WI38 (cell line): ENCODE measurements around the gene RRM2.

ENCODE experiments used
- H3K4me3 ChIP-seq: 2 replicates; pipeline ENCODE4 v1.5.1; 2011; ENCODE audit warnings: low read depth, mild to moderate bottlenecking, control low read depth, low read length
- TF ChIP-seq, protein P1 (sequence below): IDR thresholded peaks from 2 replicates; pipeline ENCODE4 v1.5.1; 2012; ENCODE audit warnings: low read depth, mild to moderate bottlenecking, control low read depth, low read length

The RRM2 gene

DNA sequence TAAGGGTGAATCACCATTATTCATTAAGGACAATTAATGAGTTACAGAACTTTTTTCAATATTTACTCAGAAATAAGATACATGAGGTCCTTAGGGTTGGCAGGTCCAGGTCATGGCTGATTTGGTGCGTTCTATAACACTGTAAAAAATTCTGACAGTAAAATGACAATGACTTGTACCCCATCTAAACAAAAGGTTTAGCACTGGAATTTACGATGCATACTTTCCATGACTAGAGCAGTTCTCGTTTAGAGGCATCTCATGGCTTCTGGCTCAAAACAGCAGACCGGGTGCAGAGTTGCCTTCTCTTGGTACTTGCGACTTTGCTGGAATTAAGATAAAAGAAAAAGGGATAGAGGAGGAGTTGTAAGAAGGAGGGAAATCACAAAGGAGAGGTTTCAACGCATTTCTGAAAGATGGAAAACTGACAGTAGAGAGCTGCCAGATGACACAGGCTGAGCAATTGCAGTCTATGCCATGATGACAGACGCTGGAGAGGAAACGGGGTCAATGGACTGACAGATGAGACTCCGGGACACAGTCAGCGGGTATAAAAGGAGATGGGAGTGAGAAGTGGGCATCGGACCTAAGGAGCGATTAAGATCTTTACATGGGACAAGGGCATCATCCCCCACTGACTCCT lies 38.2 kb upstream of the RRM2 start:
- H3K4me3 ChIP-seq: no peak overlapping the region
- TF ChIP-seq, protein P1, sequence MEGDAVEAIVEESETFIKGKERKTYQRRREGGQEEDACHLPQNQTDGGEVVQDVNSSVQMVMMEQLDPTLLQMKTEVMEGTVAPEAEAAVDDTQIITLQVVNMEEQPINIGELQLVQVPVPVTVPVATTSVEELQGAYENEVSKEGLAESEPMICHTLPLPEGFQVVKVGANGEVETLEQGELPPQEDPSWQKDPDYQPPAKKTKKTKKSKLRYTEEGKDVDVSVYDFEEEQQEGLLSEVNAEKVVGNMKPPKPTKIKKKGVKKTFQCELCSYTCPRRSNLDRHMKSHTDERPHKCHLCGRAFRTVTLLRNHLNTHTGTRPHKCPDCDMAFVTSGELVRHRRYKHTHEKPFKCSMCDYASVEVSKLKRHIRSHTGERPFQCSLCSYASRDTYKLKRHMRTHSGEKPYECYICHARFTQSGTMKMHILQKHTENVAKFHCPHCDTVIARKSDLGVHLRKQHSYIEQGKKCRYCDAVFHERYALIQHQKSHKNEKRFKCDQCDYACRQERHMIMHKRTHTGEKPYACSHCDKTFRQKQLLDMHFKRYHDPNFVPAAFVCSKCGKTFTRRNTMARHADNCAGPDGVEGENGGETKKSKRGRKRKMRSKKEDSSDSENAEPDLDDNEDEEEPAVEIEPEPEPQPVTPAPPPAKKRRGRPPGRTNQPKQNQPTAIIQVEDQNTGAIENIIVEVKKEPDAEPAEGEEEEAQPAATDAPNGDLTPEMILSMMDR: no peak

GRCh38 chr2:10085043-10085667 lies 37.4 kb upstream of the RRM2 start:
- no peak overlapping the region for H3K4me3 ChIP-seq
- TF ChIP-seq, protein P1: no peak

GRCh38 chr2:10085668-10086059 lies 36.9 kb upstream of the RRM2 start:
- TF ChIP-seq, protein P1: no peak
- H3K4me3 ChIP-seq: no peak overlapping the region

DNA sequence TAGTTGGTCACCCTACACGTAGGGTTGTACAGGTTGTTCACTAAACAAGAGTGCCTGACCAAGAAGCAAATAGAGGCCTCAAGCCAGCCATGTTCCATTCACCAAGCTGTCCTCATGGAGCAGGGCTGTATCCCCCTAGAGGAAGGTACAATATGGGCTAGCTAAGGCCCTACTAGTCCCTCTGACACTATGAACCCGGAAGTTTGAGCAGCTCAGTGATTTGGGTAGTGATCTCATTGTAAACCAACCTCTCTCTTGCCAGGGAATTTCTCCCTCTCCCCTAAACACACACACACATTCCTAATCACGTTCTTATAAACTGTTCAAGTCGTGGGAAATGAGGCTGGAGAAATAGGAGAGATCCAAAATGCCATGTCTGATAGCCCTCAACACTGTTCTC lies 35.6 kb upstream of the RRM2 start:
- TF ChIP-seq, protein P1: no peak
- no peak overlapping the region for H3K4me3 ChIP-seq

DNA sequence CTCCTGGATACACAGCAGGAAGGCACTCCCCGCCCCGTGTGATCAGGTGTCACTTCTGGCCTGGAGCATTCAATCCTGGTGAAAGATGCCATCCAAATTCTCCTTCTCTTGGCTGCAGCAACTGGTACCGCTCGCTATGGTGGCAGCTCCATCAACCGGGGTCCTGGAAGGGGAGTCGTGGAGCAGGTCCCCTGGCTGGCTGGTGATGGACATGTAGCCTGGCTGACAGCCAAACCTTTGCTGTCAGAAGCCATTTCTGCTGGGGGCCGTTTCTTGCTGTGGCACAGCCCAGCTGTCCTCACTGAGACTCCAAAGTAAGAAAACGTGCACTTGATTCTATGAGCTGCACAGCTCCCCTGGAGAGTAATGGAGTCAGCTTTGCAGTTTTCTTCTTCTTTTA lies 35.2 kb upstream of the RRM2 start:
- TF ChIP-seq, protein P1: no peak
- no peak overlapping the region for H3K4me3 ChIP-seq

GRCh38 chr2:10089565-10090190 lies 32.9 kb upstream of the RRM2 start:
- H3K4me3 ChIP-seq: no peak overlapping the region
- TF ChIP-seq, protein P1: no peak
